Thyroid gland (tissue), 4 donors: Measurements from ENCODE around the gene SCAPER.

ENCODE experiments used
- POLR2A ChIP-seq, 2 donors: fragments of 450-650 bp; IDR thresholded peaks; one replicate each; pipeline ENCODE4 v1.6.1; 2017; ENCODE audit warnings: antibody characterized with exemption in 2 of 2, mild to moderate bottlenecking in 2 of 2, moderate library complexity in 1 of 2
- TF ChIP-seq, protein P1 (sequence below), 6 experiments: fragments of 200-600 bp in 3 of 6; fragments of 450-650 bp in 3 of 6; sonication (generic) in 3 of 6; IDR thresholded peaks; one replicate each; pipeline ENCODE4 v1.5.1; 2016 to 2019; ENCODE audit warnings: antibody characterized with exemption in 6 of 6, mild to moderate bottlenecking in 2 of 6, inconsistent platforms in 1 of 6, moderate library complexity in 1 of 6

DNA sequence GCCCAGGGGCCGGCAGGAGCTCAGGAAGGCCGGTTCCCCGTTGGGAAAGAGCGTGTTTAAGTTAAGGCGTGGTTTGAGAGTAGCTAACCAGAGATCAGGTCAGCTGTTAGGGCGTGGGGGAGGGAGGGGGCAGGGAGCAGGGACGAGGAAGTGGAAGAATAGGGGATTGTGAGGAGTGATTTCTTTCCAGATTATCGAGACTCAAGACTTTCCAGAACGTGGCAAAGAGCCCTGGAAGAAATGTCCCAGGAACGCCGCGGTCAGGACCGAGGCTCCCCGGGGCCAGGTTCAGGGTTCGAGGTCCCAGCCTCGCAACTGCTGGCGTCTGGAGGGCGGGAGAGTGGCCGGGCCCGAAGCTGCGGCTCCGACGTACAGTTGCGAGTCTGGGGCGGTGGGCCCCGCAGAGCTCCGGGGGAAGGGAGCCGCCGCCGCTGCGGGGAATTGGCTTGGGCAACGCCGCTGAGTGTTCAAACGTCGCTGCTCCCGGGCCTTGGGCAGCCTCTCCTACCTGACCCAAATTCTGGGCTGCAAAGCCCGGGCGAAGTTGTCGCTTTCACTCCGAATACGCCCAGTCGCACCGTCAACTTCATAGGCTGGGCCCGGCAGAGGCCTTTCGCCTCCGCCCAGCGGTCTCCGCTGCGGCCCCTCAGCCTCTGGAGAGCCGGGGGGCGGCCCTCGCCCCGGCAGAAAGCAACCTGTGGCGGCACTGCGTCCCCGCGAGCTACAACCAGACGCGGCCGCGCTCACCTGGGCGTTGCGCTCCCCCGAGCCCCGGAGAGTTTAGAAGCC, 559.1 kb downstream of the SCAPER start:
- TF ChIP-seq, protein P1, sequence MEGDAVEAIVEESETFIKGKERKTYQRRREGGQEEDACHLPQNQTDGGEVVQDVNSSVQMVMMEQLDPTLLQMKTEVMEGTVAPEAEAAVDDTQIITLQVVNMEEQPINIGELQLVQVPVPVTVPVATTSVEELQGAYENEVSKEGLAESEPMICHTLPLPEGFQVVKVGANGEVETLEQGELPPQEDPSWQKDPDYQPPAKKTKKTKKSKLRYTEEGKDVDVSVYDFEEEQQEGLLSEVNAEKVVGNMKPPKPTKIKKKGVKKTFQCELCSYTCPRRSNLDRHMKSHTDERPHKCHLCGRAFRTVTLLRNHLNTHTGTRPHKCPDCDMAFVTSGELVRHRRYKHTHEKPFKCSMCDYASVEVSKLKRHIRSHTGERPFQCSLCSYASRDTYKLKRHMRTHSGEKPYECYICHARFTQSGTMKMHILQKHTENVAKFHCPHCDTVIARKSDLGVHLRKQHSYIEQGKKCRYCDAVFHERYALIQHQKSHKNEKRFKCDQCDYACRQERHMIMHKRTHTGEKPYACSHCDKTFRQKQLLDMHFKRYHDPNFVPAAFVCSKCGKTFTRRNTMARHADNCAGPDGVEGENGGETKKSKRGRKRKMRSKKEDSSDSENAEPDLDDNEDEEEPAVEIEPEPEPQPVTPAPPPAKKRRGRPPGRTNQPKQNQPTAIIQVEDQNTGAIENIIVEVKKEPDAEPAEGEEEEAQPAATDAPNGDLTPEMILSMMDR (IDR thresholded peaks at IDR 0.05), result no peak
- TF ChIP-seq POLR2A (IDR thresholded peaks at IDR 0.05), result no peak
